ENCODE data around the gene STK11IP.
A peak's percentile ranks its signal among the peaks of the same experiment; 100 is the strongest.
"Not testable (repeated sequence)": the region's sequence is repeated elsewhere in the genome, so short reads cannot be mapped to it uniquely, and the experiment has no call there.

STK11IP gene

GRCh38 chr2:219634951-219635751 is 37.5 kb downstream of the STK11IP start:
- DNase-seq = no peak

- DNase-seq = no peak
These were observed 38.7 kb downstream of the STK11IP start for GRCh38 chr2:219636144-219636915.

- DNase-seq = no peak
These were observed 39.5 kb downstream of the STK11IP start for GRCh38 chr2:219636941-219637841.

- DNase-seq = no peak
These were observed 40.2 kb downstream of the STK11IP start for GRCh38 chr2:219637842-219638185.

GRCh38 chr2:219638217-219638947 is 40.7 kb downstream of the STK11IP start:
- DNase-seq = no peak

GRCh38 chr2:219638948-219639755 is 41.5 kb downstream of the STK11IP start:
- DNase-seq = no peak

- no peak for DNase-seq
These were observed 43.9 kb downstream of the STK11IP start for GRCh38 chr2:219641390-219642068.

GRCh38 chr2:219642069-219642454 is 44.4 kb downstream of the STK11IP start:
- DNase-seq = no peak

- DNase-seq = peak; percentile 87
These were observed 44.9 kb downstream of the STK11IP start for GRCh38 chr2:219642465-219643083.

GRCh38 chr2:219643084-219643473 is 45.4 kb downstream of the STK11IP start:
- DNase-seq = no peak

- DNase-seq = no peak
These were observed 46.2 kb downstream of the STK11IP start for GRCh38 chr2:219643788-219644398.

GRCh38 chr2:219644801-219645480 is 47.3 kb downstream of the STK11IP start:
- DNase-seq = no peak

- no peak for DNase-seq
These were observed 48.2 kb downstream of the STK11IP start for GRCh38 chr2:219645631-219646527.

GRCh38 chr2:219648176-219648575 is 50.5 kb downstream of the STK11IP start:
- DNase-seq = no peak

GRCh38 chr2:219648963-219649362 is 51.3 kb downstream of the STK11IP start:
- no peak for DNase-seq

GRCh38 chr2:219650426-219651248 is 53.0 kb downstream of the STK11IP start:
- no peak for DNase-seq

- DNase-seq = not testable (repeated sequence)
These were observed 54.0 kb downstream of the STK11IP start for GRCh38 chr2:219651656-219652055.
